PC-9 (cell line): ENCODE results near the gene ARHGAP42.

Experiments used
- CTCF ChIP-seq: fragments of 200-600 bp; sonication (generic); conservative IDR thresholded peaks from 2 replicates; pipeline ENCODE4 v1.6.1; 2017; ENCODE audit warnings: mixed run types, antibody characterized with exemption, mild to moderate bottlenecking, moderate library complexity
- EZH2 ChIP-seq: fragments of 200-600 bp; sonication (generic); IDR thresholded peaks from 2 replicates; pipeline ENCODE4 v1.8.0; 2017; ENCODE audit warnings: antibody characterized with exemption, low read depth

GRCh38 chr11:100961633-100962032, 274.5 kb downstream of the ARHGAP42 start:
- TF ChIP-seq CTCF, result no peak
- no peak for TF ChIP-seq EZH2
